C4-2B (cell line): ENCODE data around the gene TLN1.

Experiments
- CTCF ChIP-seq: fragments of 450-650 bp; conservative IDR thresholded peaks from 2 replicates; pipeline ENCODE4 v1.5.1; 2017; ENCODE audit warnings: mild to moderate bottlenecking
- ZFX ChIP-seq: fragments of 450-650 bp; IDR thresholded peaks from 2 replicates; pipeline ENCODE4 v1.6.1; 2017

GRCh38 chr9:35688558-35689541 lies 43.1 kb downstream of the TLN1 start:
- TF ChIP-seq CTCF (no peak), ZFX (no peak)
